IPS-15b (cell line): ENCODE results near the gene SPTB.

Experiments
- H3K27me3 ChIP-seq: one replicate; pipeline ENCODE4 v1.6.1; 2013; ENCODE audit warnings: low read length; ENCODE audit not compliant: control insufficient read depth, insufficient read depth
- H3K36me3 ChIP-seq: one replicate; pipeline ENCODE4 v1.6.1; 2013; ENCODE audit warnings: low read length; ENCODE audit not compliant: control insufficient read depth, insufficient read depth
- H3K4me1 ChIP-seq: one replicate; pipeline ENCODE4 v1.6.1; 2013; ENCODE audit warnings: mild to moderate bottlenecking, low read length; ENCODE audit not compliant: control insufficient read depth, insufficient read depth
- H3K4me3 ChIP-seq: one replicate; pipeline ENCODE4 v1.5.1; 2013; ENCODE audit warnings: low read depth, low read length
- H3K9ac ChIP-seq: one replicate; pipeline ENCODE4 v1.6.1; 2013; ENCODE audit warnings: low read depth, mild to moderate bottlenecking, low read length
- H3K9me3 ChIP-seq: one replicate; pipeline ENCODE4 v1.6.1; 2013; ENCODE audit warnings: mild to moderate bottlenecking, low read length; ENCODE audit not compliant: control insufficient read depth, insufficient read depth

The SPTB gene

DNA sequence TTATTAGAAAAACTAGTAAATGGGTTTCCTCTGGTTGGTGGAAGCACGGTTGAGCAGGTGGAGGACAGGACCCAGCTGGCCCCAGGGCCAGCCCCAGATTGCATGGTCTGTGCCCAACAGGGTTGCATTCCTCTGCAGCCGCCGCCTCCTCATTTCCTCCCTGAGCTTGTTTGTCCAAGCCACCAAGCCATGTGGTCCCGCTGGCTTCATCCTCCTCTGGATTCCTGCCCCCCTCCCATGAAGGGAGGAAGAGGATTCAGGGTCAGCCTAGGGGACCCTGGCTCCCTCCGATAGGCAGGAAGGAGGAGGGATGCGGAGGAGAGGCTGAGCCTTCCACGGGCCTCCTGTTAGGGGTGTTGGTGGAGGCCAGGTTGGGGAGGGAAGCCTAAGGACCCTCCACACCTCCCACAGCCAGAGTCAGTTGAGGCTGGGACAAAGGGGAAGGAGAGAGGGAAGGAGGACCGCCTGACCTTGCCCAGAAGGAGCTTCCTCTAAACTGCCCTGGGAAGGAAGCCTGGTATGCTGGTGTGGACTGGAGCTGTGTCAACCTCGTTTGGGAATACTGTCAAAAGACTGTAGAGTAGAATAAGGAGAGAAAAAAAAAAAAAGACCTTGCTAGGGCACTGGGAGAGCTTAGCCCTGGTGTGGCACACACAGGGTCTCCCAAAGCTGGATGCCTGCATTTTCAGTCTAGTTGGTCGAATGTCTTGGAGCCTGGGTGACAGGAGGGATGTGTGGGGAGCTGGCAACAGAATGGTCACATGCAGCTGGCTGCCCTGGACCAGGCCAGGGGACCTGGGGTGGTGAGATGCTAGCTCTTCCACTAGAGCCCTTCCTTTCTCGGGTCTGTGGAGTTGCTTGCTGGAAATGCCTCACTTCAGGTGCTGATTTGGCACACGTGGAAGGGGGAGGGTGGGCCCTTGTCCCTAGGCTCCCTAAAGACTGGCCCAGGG lies 133.1 kb downstream of the SPTB start:
- H3K9ac ChIP-seq, result no peak overlapping the region
- H3K36me3 ChIP-seq, result peaks cover 42% of the 10 kb centered on the region
- no peak overlapping the region for H3K4me3 ChIP-seq
- H3K27me3 ChIP-seq, result no peaks in the 10 kb centered on the region
- no peaks in the 10 kb centered on the region for H3K4me1 ChIP-seq
- H3K9me3 ChIP-seq, result no peaks in the 10 kb centered on the region

DNA sequence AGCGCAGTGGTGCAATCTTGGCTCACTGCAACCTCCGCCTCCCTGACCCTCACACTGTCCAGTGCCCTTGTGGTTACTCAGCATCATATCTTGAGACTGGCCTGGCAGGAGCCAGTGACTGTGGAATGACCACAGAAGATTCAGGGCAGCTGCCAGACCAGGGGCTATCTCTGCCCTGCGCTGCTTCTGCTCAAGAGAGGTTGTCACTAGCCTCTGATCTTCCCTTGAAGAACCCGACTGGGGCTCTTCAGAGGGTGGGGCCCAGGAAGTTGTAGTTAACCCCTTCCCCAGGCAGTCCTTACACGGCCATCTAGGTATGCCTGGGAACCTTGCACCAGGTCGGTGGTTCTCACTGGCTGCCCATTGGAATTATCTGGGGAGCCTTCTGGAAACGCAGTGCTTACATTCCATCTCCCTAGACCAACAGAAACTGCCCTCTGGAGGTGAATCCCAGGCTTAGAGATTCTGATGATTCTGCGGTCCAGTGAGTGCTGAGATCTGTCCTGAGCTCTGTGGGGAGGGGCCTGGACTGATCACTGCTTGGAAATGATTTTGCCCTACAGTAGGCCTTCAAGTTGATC lies 134.1 kb downstream of the SPTB start:
- H3K9me3 ChIP-seq, result no peaks in the 10 kb centered on the region
- H3K4me3 ChIP-seq, result no peak overlapping the region
- H3K27me3 ChIP-seq, result no peaks in the 10 kb centered on the region
- H3K4me1 ChIP-seq, result no peaks in the 10 kb centered on the region
- H3K36me3 ChIP-seq, result peaks cover 52% of the 10 kb centered on the region
- no peak overlapping the region for H3K9ac ChIP-seq

DNA sequence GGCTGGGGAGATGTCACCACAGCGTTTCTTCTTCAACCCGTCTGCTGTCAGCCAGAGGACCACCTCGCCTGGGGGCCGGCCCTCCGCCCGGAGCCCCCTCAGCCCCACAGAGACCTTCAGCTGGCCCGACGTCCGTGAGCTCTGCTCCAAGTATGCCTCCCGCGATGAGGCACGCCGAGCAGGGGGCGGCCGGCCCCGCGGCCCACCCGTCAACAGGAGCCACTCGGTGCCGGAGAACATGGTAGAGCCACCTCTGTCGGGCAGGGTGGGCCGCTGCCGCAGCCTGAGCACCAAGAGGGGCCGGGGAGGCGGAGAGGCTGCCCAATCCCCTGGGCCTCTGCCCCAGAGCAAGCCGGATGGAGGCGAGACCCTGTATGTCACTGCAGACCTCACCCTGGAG lies 136.6 kb downstream of the SPTB start:
- H3K27me3 ChIP-seq, result no peaks in the 10 kb centered on the region
- H3K4me1 ChIP-seq, result no peaks in the 10 kb centered on the region
- H3K4me3 ChIP-seq, result no peak overlapping the region
- H3K9ac ChIP-seq, result no peak overlapping the region
- H3K36me3 ChIP-seq, result peaks cover 62% of the 10 kb centered on the region
- no peaks in the 10 kb centered on the region for H3K9me3 ChIP-seq

- peaks cover 63% of the 10 kb centered on the region for H3K36me3 ChIP-seq
- no peak overlapping the region for H3K9ac ChIP-seq
These were observed 137.7 kb downstream of the SPTB start for GRCh38 chr14:64741961-64742360.

GRCh38 chr14:64741200-64741599 lies 138.5 kb downstream of the SPTB start:
- Histone ChIP-seq H3K27me3 (no peaks in the 10 kb centered on the region), H3K36me3 (peaks cover 58% of the 10 kb centered on the region), H3K4me1 (no peaks in the 10 kb centered on the region), H3K4me3 (no peak overlapping the region), H3K9me3 (no peaks in the 10 kb centered on the region), H3K9ac (no peak overlapping the region)

More at GRCh38 chr14:64741961-64742360, 137.7 kb downstream of the SPTB start:
- H3K4me1 ChIP-seq, result no peaks in the 10 kb centered on the region
- H3K9me3 ChIP-seq, result no peaks in the 10 kb centered on the region
- no peaks in the 10 kb centered on the region for H3K27me3 ChIP-seq
- no peak overlapping the region for H3K4me3 ChIP-seq

DNA sequence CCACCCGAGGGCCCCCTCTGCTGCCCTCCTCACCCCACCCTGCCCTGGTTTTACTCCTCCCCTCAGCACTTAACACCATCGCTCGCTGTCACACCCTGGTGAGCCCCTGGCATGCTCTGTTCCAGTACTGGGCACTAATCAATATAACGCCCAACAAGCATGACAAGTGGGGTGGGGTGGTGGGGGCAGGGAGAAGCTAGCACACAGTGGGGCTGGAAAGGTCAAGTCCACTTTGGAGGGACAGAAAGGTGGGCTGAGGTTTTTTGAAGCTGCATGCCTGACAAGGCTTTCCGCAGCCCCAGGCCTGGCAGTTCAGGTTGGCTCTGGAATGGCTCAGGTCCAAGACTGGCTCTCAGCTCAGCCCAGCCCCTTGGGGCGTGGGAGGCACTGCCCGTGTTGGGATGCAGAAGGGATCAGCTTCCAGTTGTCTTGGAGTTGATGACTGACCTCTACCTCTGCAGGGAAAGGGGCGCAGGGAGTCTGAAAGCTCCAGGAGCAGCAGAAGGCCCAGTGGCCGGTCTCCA lies 141.4 kb downstream of the SPTB start:
- no peaks in the 10 kb centered on the region for H3K9me3 ChIP-seq
- H3K36me3 ChIP-seq, result peaks cover 53% of the 10 kb centered on the region
- no peaks in the 10 kb centered on the region for H3K4me1 ChIP-seq
- no peak overlapping the region for H3K4me3 ChIP-seq
- no peak overlapping the region for H3K9ac ChIP-seq
- no peaks in the 10 kb centered on the region for H3K27me3 ChIP-seq

GRCh38 chr14:64737391-64738280 lies 142.1 kb downstream of the SPTB start:
- no peak overlapping the region for H3K4me3 ChIP-seq
- no peak overlapping the region for H3K9ac ChIP-seq
- H3K27me3 ChIP-seq, result no peaks in the 10 kb centered on the region
- H3K4me1 ChIP-seq, result no peaks in the 10 kb centered on the region
- no peaks in the 10 kb centered on the region for H3K9me3 ChIP-seq
- H3K36me3 ChIP-seq, result peaks cover 46% of the 10 kb centered on the region

GRCh38 chr14:64736271-64737169 lies 143.2 kb downstream of the SPTB start:
- no peak overlapping the region for H3K9ac ChIP-seq
- peaks cover 43% of the 10 kb centered on the region for H3K36me3 ChIP-seq
- H3K4me3 ChIP-seq, result no peak overlapping the region
- H3K9me3 ChIP-seq, result no peaks in the 10 kb centered on the region
- H3K4me1 ChIP-seq, result no peaks in the 10 kb centered on the region
- no peaks in the 10 kb centered on the region for H3K27me3 ChIP-seq

DNA sequence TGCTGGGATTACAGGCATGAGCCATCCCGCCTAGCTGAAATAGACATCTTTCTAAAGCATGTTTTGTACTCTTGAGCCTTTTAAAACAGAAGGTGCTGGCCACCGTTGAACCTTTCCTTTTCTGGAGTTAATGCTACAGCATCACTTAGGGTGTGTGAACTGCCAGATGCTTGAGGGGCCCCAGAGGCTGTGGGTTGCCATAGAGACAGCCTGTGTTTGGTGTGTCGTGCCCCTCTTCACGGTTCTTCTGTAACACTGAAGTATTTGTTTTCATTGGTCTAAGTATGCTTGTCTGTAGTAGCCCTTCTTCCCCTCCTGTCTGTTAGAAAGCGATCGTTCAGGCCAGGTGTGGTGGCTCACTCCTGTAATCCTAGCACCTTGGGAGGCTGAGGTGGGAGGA lies 144.7 kb downstream of the SPTB start:
- H3K36me3 ChIP-seq, result peaks cover 41% of the 10 kb centered on the region
- H3K9me3 ChIP-seq, result no peaks in the 10 kb centered on the region
- H3K9ac ChIP-seq, result no peak overlapping the region
- H3K4me1 ChIP-seq, result no peaks in the 10 kb centered on the region
- H3K4me3 ChIP-seq, result no peak overlapping the region
- H3K27me3 ChIP-seq, result no peaks in the 10 kb centered on the region

DNA sequence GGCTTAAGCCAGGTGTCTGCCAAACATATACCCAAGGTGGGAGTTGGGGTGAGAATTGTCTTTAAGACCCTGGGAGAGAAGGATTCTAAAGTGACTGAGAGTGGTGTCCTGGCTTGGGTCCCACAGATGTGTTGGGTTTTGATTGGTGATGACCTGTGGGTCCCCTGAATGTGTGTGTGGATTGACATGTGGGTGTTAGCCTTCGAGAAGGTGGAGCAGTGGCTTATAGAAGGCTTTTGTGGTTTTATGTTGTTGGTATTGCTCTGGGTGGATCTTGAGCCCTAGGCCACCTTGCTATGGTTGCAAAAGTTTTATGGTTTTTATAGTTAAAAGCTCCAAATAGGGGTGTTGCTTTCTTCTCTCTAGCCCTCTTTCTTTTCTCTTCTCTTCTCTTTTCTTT lies 145.8 kb downstream of the SPTB start:
- Histone ChIP-seq H3K4me3 (no peak overlapping the region), H3K9me3 (no peaks in the 10 kb centered on the region), H3K36me3 (peaks cover 44% of the 10 kb centered on the region), H3K27me3 (no peaks in the 10 kb centered on the region), H3K9ac (no peak overlapping the region), H3K4me1 (no peaks in the 10 kb centered on the region)
